Measurements from ENCODE around the gene ZNF526. TPM values are rescaled to one million over a fixed set of nuclear protein-coding genes. Genes with fewer than 3 reads are reported as not detected.

ZNF526 gene
- total RNA-seq, 1 experiment from 2014 or later = 10.7 TPM

DNA sequence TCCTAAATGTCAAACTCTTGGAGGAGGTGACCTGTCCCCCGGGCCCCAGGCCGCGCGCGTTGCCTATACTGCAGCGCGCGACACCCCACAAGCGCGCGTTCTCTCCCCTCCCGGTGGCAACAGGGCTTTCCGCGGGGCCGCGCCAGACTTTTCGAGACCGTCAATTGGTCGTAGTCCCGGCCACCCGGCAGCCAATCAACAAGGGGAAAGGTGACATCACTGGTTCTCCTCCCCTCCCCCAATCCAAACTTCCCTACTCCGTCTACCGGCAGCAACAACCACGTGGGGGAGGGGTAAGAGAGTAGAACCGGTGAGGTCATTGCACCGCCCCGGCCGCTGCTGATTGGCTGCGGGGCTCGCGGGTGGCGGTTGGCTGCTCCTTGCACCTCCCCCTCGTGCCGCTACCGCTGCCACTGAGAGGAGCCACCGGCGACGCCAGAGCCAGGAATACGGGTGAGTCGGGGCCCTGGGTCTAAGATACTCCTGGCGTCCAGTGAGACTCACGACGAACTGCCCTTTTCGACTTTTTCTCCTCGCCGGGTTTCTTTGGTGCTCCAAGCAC is 48.1 kb downstream of the ZNF526 start:
- Histone ChIP-seq H3K4me3 (peak overlapping the region; percentile 94), H3K27me3 (no peaks in the 10 kb centered on the region), H3K27ac (peak overlapping the region; percentile 100), H3K4me1 (peaks cover 9% of the 10 kb centered on the region; the same call in 1 of the 2 replicates), H3K9me3 (replicated peaks) (no peaks in the 10 kb centered on the region), H3K36me3 (no peaks in the 10 kb centered on the region)
- peak; percentile 99 to 100 for DNase-seq

DNA sequence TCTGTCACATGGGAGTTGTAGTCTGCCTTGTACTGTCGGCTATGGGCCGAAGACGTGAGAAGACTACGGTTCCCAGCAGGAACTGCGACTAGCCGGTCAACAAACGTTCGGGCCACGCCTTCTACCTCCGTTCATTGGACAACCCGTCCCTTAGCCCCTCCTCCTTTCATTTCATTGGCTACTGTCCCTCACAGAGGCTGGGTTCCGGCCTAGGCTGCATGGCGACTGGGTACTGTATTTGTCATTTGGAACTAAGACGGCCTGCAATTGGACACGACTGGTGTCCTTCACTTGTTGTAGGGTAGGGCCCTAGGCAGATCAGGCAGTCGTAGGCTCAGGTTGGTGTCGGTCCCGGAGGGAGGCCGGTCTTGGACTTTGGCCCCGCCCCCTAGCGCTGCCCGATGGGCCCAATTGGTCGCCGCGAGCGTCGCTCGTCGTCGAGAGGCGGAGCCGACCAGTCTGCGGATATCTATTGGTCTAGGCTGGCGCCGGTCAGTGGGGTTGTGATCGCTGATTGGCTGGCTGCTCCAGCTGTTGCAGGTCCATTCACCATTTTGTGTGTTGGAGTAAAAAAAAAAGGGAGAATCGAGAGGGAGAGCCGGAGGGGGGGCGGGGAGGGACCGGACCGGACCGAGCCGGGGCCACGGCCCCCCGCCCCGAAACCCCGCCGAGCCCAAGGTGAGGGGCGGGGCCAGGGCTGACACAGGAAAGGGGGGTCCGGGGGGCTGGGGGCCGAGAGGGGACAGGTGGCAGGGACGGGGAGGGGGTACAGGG is 48.8 kb downstream of the ZNF526 start, which contains the start of gene CIC:
Gene CIC, plus strand, starts transcription at position 549 of the 774 bp plus-strand sequence. CDS start 2,532 bp downstream, outside the sequence.
- Histone ChIP-seq H3K27ac (peak within 1 kb of the TSS; percentile 100), H3K36me3 (no peaks in the 10 kb centered on the region), H3K9me3 (replicated peaks) (no peaks in the 10 kb centered on the region), H3K4me1 (peaks cover 9% of the 10 kb centered on the region; the same call in 1 of the 2 replicates), H3K4me3 (peak within 1 kb of the TSS; percentile 94), H3K27me3 (no peaks in the 10 kb centered on the region)
- peak; percentile 99 to 100 for DNase-seq

DNA sequence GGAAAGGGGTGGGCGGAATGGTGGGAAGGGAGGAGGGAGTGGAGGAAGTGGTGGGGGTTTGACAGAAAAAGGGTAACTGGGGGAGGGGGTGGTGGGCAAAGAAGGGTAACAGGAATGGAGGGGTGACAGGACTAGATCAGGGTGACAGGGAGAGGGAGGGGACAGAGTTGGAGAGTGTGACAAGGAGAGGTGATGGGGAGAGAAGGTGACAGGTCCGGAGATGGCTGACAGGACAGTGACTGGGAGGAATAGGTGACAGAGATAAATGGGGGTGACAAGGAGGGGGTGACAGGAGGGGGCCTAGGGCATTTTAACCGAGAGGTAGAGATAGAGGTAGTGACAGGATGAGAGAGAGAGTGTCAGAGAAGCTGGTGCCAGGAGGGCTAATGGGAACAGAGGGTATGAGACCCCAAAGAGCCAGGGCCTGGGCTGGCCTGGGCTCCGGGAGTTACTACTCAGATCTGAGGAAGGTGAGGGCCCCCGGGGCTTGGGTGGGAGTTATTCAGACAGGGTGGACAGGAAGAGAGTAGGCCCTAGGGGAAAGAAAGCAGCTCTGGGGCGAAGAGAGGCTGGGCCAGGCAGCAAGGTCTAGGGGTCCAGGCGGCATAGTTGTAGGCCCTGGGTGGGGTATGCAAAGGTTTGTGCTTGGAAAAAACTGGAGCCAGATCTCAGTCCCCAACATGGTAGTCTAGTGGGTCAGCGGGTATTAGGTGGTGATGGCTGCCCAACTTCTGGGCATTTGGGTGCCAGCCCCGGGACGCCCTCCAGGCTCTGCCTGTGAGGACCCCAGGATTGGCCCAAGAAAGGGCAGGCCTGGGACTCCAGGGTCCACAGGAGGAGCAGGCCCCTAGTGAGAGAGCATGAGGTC is 49.6 kb downstream of the ZNF526 start:
- Histone ChIP-seq H3K27me3 (no peaks in the 10 kb centered on the region), H3K4me3 (peak overlapping the region; percentile 94), H3K27ac (no peak overlapping the region), H3K9me3 (replicated peaks) (no peaks in the 10 kb centered on the region), H3K4me1 (peaks cover 9% of the 10 kb centered on the region; the same call in 1 of the 2 replicates), H3K36me3 (0 out of 2 replicates have a peak, but pooled peaks cover 3% of the 10 kb centered on the region)
- no peak for DNase-seq

DNA sequence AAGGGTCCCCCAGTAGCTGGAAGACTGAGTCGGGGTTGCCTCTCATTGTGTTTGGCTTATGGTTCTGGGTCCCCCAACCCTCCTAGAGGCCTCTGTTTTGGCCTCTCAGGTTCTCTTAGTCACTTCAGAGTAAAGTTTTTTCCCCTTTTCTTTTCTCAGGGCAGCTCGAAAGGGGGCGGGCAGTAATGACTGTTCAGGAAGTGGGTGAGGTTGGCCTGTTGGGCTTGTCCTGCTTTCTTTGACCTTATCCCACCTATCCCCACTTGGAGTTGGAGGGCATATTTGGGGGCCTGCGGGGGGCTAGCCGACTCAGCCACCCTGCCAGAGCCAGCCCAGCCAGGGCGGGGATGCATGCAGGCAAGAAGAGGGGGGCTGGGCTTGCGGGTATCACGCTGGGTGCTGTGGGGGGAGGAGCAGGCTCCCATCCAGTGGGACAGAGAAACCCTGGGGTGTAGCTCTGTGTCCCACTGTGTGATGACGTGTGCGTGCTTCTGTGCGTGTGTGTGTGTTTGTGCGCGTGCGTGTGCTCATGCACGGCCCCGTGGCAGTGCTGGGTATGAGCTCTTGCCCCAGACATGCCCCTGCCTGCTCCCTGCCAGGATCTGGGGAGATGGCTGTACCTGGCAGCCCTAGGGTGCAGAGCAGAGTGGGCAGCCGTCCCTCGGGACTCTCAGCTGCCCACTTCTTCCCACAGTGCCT is 50.4 kb downstream of the ZNF526 start:
- H3K9me3 ChIP-seq (replicated peaks) = no peaks in the 10 kb centered on the region
- H3K36me3 ChIP-seq = 0 out of 2 replicates have a peak, but pooled peaks cover 5% of the 10 kb centered on the region
- H3K27ac ChIP-seq = no peak overlapping the region
- H3K27me3 ChIP-seq = no peaks in the 10 kb centered on the region
- H3K4me1 ChIP-seq = peaks cover 9% of the 10 kb centered on the region; the same call in 1 of the 2 replicates
- peak overlapping the region; percentile 94 for H3K4me3 ChIP-seq
- no peak for DNase-seq

DNA sequence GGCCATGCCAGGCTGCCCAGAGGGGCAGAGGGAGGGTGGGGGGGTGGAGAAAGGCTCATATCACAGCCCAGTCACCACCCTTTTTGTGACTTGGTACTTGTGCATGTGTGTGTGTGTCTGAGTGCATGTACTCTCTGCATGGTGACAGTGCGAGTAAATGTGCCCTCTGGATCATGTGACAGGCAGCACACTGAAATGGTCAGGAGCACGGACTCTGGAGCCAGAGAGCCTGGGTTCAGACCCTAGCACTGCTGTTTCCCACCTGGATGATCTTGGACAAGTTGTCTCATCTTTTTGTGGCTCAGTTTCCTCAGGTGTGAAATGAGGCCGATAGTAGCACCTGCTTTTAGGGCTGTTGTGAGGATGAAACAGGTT is 50.9 kb downstream of the ZNF526 start:
- Histone ChIP-seq H3K27ac (no peak overlapping the region), H3K4me3 (no peak overlapping the region), H3K9me3 (replicated peaks) (no peaks in the 10 kb centered on the region), H3K36me3 (0 out of 2 replicates have a peak, but pooled peaks cover 5% of the 10 kb centered on the region), H3K4me1 (peaks cover 9% of the 10 kb centered on the region; the same call in 1 of the 2 replicates), H3K27me3 (no peaks in the 10 kb centered on the region)
- DNase-seq = no peak

DNA sequence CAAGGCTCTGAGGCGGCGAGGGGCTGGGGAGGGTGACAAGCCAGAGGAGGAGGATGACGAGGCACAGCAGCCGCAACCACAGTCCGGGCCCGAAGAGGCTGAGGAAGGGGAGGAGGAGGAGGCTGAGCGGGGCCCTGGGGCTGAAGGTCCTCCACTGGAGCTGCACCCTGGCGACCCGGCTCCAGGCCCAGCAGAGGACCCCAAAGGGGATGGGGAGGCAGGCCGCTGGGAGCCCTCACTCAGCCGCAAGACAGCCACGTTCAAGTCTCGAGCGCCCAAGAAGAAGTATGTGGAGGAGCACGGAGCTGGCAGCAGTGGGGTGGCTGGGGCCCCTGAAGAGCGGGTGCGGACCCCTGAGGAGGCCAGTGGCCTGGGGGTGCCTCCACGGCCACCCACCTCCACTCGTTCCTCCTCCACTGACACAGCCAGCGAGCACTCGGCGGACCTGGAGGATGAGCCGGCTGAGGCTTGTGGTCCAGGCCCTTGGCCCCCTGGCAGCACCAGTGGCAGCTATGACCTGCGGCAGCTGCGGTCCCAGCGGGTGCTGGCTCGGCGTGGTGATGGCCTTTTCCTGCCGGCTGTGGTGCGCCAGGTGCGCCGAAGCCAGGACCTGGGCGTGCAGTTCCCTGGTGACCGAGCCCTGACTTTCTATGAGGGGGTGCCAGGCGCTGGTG is 51.9 kb downstream of the ZNF526 start:
- H3K36me3 ChIP-seq = 0 out of 2 replicates have a peak, but pooled peaks cover 5% of the 10 kb centered on the region
- DNase-seq = no peak
- H3K27me3 ChIP-seq = no peaks in the 10 kb centered on the region
- no peak overlapping the region for H3K27ac ChIP-seq
- H3K4me3 ChIP-seq = no peak overlapping the region
- no peaks in the 10 kb centered on the region for H3K9me3 ChIP-seq (replicated peaks)
- peaks cover 9% of the 10 kb centered on the region; the same call in 1 of the 2 replicates for H3K4me1 ChIP-seq

DNA sequence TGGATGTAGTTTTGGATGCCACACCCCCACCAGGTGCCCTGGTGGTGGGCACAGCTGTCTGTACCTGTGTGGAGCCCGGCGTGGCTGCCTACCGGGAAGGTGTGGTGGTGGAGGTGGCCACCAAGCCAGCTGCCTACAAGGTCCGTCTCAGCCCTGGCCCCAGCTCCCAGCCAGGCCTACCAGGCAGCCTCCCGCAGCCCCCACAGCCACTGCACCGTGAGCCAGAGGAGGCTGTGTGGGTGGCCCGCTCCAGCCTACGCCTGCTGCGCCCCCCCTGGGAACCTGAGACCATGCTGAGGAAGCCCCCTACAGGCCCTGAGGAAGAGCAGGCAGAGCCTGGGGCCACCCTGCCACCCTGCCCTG is 52.4 kb downstream of the ZNF526 start:
- Histone ChIP-seq H3K4me3 (no peak overlapping the region), H3K27ac (no peak overlapping the region), H3K27me3 (no peaks in the 10 kb centered on the region), H3K36me3 (0 out of 2 replicates have a peak, but pooled peaks cover 5% of the 10 kb centered on the region), H3K4me1 (peaks cover 9% of the 10 kb centered on the region), H3K9me3 (replicated peaks) (no peaks in the 10 kb centered on the region)
- DNase-seq = no peak

DNA sequence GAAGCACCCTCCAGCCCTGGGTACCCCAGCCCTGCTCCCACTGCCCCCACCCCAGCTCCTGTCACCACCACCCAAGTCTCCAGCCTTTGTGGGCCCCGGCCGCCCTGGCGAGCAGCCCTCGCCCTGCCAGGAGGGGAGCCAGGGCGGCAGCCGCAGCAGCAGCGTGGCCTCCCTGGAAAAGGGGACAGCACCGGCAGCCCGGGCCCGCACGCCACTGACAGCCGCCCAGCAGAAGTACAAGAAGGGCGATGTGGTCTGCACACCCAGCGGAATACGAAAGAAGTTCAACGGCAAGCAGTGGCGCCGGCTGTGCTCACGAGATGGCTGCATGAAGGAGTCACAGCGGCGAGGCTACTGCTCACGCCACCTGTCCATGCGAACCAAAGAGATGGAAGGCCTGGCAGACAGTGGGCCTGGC is 52.9 kb downstream of the ZNF526 start:
- Histone ChIP-seq H3K4me1 (peaks cover 13% of the 10 kb centered on the region), H3K4me3 (no peak overlapping the region), H3K36me3 (0 out of 2 replicates have a peak, but pooled peaks cover 5% of the 10 kb centered on the region), H3K27ac (no peak overlapping the region), H3K9me3 (replicated peaks) (no peaks in the 10 kb centered on the region), H3K27me3 (no peaks in the 10 kb centered on the region)
- no peak for DNase-seq

DNA sequence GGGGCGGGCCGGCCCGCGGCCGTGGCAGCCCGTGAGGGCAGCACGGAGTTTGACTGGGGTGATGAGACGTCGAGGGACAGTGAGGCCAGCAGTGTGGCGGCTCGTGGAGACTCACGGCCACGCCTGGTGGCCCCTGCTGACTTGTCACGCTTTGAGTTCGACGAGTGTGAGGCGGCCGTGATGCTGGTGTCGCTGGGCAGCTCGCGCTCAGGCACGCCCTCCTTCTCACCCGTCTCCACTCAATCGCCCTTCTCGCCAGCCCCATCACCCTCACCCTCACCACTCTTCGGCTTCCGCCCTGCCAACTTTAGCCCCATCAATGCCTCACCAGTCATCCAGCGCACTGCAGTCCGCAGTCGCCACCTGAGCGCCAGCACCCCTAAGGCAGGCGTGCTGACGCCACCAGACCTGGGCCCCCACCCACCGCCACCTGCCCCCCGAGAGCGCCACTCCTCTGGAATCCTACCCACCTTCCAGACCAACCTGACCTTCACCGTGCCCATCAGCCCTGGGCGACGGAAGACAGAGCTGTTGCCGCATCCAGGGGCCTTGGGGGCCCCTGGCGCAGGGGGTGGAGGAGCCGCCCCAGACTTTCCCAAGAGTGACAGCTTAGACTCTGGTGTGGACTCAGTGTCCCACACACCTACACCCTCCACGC is 53.4 kb downstream of the ZNF526 start:
- Histone ChIP-seq H3K36me3 (0 out of 2 replicates have a peak, but pooled peaks cover 5% of the 10 kb centered on the region), H3K4me3 (no peak overlapping the region), H3K9me3 (replicated peaks) (no peaks in the 10 kb centered on the region)

DNA sequence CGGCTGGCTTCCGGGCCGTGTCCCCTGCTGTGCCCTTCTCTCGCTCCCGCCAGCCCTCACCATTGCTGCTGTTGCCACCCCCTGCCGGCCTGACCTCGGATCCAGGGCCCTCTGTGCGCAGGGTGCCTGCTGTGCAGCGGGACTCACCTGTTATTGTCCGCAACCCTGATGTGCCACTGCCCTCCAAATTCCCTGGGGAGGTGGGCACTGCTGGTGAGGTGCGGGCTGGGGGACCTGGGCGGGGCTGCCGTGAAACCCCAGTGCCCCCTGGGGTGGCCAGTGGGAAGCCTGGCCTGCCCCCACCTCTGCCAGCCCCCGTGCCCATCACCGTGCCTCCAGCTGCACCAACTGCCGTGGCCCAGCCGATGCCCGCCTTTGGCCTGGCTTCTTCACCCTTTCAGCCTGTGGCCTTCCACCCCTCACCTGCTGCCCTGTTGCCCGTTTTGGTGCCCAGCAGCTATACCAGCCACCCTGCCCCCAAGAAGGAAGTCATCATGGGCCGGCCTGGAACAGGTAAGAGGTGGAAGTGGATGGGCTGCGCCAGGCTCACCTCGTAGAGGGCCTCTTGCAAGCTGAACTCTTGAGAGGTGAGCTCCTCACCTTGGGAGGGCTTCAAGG is 54.1 kb downstream of the ZNF526 start:
- Histone ChIP-seq H3K4me1 (peaks cover 25% of the 10 kb centered on the region), H3K4me3 (no peak overlapping the region), H3K9me3 (replicated peaks) (no peaks in the 10 kb centered on the region), H3K36me3 (0 out of 2 replicates have a peak, but pooled peaks cover 5% of the 10 kb centered on the region), H3K27ac (no peak overlapping the region), H3K27me3 (no peaks in the 10 kb centered on the region)
- DNase-seq = no peak

More for the DNA sequence above, 53.4 kb downstream of the ZNF526 start:
- H3K4me1 ChIP-seq = peaks cover 18% of the 10 kb centered on the region
- H3K27me3 ChIP-seq = no peaks in the 10 kb centered on the region
- H3K27ac ChIP-seq = no peak overlapping the region
- no peak for DNase-seq

DNA sequence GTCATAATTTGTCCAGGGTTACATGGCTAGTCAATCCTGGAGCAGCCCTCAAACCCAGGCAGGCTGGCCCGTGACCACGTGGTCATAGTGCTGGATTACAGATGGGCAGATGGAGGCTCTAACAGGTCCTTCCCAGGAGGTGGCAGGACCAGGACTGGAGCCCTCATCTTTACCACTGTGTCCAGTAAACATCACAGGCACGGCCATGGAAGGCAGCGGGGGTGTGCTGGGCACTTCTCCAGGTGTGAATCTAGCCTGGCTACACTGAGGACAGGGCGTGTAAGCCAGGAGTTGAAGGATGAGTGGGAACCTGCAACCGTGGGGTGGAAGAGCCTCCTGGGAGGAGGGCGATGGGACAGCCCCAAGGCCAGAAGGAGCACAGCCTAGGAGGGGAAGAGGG is 55.0 kb downstream of the ZNF526 start:
- 0 out of 2 replicates have a peak, but pooled peaks cover 5% of the 10 kb centered on the region for H3K36me3 ChIP-seq

DNA sequence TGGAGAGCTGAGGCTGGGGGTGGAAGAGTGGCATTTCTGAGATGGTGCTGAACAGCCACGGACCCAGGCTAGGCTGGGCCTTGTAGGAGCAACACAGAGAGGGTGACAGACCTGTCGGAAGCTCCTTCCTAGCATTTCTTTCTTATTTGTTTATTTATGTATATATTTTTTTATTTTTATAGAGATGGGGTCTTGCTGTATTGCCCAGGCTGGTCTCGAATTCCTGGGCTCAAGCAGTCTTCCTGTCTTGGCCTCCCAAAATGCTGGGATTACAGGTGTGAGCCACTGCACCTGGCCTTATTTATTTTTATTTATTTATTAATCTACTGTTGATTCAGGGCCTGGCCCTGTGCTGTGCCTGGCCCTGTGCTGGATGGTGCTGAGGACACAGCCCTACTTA is 55.4 kb downstream of the ZNF526 start:
- Histone ChIP-seq H3K27me3 (no peaks in the 10 kb centered on the region), H3K4me1 (peaks cover 21% of the 10 kb centered on the region), H3K4me3 (no peak overlapping the region), H3K27ac (no peak overlapping the region), H3K36me3 (0 out of 2 replicates have a peak, but pooled peaks cover 5% of the 10 kb centered on the region), H3K9me3 (replicated peaks) (no peaks in the 10 kb centered on the region)
- DNase-seq = no peak

More for the DNA sequence above, 55.0 kb downstream of the ZNF526 start:
- no peak overlapping the region for H3K4me3 ChIP-seq
- DNase-seq = no peak
- peaks cover 25% of the 10 kb centered on the region for H3K4me1 ChIP-seq
- H3K27me3 ChIP-seq = no peaks in the 10 kb centered on the region
- no peaks in the 10 kb centered on the region for H3K9me3 ChIP-seq (replicated peaks)
- H3K27ac ChIP-seq = no peak overlapping the region

DNA sequence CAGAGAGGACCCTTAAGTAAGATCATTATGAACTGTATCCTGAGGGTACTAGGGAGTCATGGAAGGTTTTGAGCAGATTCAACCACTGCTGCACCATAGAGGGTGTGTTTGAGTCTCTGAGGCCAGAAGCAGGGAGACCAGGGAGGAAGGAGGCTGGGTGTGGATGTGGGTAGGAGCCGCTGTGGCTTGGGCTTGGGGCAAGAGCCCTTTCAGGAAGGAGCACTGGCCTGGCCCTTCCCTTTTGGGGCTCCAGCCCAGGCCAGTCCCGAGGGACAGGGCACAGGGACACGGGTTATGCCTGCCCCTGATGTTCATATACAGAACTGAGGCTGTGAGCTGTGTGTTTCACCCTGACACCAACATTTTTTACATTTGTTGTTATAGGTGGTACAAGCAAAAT is 56.2 kb downstream of the ZNF526 start:
- no peak overlapping the region for H3K27ac ChIP-seq
- DNase-seq = no peak
- no peak overlapping the region for H3K4me3 ChIP-seq
- H3K9me3 ChIP-seq (replicated peaks) = no peaks in the 10 kb centered on the region
- 0 out of 2 replicates have a peak, but pooled peaks cover 5% of the 10 kb centered on the region for H3K36me3 ChIP-seq
- H3K4me1 ChIP-seq = peaks cover 22% of the 10 kb centered on the region
- H3K27me3 ChIP-seq = no peaks in the 10 kb centered on the region

All from SJCRH30 (cell line).